Testis (tissue), 2 donors: ENCODE data around the gene NRIP1.

ENCODE experiments used
- POLR2A ChIP-seq: fragments of 450-650 bp; IDR thresholded peaks from one replicate; pipeline ENCODE4 v1.6.1; 2017; ENCODE audit warnings: antibody characterized with exemption, mild to moderate bottlenecking, moderate library complexity
- TF ChIP-seq, protein P1 (sequence below), 3 experiments: fragments of 450-650 bp in 2 of 3; fragments of 200-600 bp in 1 of 3; sonication (generic) in 1 of 3; IDR thresholded peaks; one replicate each; pipeline ENCODE4 v1.5.1; 2016 to 2019; ENCODE audit warnings: antibody characterized with exemption in 3 of 3, mild to moderate bottlenecking in 2 of 3, moderate library complexity in 1 of 3

DNA sequence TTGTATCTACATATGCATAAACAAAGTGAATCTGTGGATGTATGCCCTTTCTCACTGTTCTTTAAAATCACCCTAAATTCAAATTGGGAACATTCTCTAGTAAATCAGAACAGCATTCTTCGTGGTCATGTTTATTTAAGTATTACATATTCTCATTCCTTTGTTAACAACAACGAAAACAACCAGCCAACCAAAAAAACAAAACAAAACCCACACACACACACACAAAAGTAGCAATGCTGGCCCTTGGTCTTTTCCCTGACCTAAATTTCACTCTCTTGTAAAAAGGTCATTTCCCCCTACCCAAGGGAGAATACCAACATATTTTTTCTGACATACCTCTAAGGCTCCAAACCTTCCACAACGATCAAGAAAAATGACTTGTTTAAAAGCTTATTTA, 102.6 kb downstream of the NRIP1 start:
- no peak for TF ChIP-seq POLR2A
- TF ChIP-seq, protein P1, sequence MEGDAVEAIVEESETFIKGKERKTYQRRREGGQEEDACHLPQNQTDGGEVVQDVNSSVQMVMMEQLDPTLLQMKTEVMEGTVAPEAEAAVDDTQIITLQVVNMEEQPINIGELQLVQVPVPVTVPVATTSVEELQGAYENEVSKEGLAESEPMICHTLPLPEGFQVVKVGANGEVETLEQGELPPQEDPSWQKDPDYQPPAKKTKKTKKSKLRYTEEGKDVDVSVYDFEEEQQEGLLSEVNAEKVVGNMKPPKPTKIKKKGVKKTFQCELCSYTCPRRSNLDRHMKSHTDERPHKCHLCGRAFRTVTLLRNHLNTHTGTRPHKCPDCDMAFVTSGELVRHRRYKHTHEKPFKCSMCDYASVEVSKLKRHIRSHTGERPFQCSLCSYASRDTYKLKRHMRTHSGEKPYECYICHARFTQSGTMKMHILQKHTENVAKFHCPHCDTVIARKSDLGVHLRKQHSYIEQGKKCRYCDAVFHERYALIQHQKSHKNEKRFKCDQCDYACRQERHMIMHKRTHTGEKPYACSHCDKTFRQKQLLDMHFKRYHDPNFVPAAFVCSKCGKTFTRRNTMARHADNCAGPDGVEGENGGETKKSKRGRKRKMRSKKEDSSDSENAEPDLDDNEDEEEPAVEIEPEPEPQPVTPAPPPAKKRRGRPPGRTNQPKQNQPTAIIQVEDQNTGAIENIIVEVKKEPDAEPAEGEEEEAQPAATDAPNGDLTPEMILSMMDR (IDR thresholded peaks at IDR 0.05): no peak
